ENCODE results near the gene NGFR.

Gene NGFR

DNA sequence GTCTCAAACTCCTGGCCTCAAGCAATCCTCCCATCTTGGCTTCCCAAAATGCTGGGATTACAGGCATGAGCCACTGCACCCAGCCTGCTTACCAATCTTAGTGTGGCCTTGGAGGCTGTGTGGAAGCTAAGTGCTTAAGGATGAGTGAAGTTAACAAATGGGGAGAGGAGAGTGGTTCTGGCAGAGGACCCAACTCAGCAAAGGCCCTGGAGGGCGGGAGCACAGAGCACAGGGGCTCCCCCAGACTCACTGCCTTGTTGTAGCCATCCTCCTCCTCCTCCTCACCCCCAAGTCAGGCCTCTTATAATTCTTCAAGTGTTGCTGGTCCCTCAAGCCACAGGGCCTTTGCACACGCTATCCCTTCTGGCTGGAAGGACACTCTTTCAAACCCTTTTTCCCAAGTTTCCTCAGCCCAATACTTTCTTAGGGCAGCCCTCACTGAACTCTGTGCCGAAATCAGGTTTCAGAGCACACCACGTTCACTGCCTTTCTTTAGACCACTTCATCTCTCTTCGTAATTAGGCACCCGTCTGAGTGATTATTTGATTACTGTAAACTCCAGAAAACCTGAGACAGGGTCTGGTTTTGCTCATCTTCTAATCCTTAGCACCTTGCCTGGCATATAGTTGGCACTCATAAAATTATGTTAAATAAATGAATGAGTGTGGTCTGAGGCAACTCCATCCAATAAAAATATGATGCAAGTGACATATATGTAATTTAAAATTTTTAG is 23.4 kb downstream of the NGFR start:
- no peak for DNase-seq

DNA sequence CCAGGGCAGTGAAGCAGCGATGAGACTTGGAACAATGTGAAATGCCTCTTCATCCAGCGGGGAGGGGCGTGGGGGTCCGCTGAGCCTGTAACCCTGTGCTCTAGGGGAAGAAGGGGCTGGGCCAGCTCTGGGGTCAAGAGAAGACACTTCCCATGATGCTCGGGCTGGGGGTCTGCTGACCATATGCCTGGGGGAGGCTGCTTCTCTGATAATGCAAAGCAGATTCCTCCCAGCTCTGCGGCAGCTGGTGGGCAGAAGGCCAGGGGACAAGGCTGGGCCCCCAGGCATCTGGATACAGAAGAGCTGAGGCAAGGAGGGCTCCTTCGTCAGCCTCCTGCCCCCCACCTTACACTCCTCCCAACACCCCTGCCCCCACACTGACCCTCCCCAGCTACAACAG is 24.7 kb downstream of the NGFR start:
- DNase-seq: no peak

GRCh38 chr17:49520386-49521087 is 25.4 kb downstream of the NGFR start:
- no peak for DNase-seq

DNA sequence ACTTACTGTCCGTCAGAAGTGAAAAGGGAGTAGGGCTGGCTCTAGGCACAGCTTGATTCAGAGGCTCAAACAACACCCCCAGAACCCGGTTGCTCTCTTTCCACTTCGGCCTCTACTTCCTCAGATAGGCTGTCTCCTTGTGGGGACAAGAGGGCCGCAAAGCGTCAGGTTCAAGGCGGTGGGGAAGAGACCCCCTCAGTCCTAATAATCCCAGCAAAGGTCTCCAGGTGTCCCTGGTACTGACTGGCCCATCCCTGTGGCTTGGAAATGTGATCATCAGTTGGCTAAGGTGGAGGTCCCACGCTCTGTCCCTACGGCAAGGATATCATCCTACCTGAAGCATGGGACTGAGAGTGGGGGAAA is 26.0 kb downstream of the NGFR start:
- no peak for DNase-seq

- DNase-seq: no peak
Measured at GRCh38 chr17:49521471-49522356, 26.6 kb downstream of the NGFR start.

DNA sequence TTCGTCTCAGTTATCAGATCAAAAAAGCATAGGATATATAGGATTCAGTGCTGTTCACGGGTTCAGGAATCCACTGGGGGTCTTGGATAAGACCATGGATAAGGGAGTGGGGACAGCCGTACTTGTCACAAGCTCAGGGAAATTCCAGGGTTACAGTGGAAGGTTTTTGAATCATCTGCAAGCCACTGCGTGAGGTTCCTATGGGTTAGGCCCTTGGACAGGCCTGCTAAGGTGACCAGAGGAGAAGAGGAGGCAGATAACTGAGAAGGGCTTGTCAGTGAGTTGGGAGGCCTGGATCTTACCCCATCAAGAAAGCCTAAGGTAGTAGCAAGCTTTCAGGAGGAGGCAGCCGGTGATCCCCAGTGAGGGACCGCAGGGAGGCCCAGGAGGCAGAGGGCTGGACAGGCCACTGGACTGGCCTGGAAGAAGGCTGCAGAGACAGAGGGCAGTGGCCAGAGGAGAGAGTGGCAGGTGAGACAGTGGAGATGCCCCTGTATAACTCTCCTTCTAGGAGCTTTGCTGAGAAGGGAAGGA is 27.3 kb downstream of the NGFR start:
- no peak for DNase-seq

DNA sequence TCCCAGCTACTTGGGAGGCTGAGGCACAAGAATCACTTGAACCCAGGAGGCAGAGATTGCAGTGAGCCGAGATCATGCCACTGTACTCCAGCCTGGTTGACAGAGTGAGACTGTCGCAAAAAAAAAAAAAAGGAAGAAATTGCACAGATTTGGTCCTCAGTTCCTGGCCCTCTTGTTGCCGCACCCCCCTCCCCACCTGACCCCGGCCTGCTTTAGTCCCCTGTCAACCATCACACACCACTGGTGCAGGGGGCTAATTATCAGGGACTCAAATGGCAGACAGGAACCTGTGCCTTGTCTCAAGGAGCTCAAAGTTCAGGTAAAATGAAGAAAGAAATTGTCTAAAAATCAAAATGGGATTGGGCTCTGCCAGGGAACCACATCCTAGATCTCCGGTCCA is 28.1 kb downstream of the NGFR start:
- DNase-seq: no peak

GRCh38 chr17:49523706-49524472 is 28.8 kb downstream of the NGFR start:
- DNase-seq: peak; percentile 38 to 46

DNA sequence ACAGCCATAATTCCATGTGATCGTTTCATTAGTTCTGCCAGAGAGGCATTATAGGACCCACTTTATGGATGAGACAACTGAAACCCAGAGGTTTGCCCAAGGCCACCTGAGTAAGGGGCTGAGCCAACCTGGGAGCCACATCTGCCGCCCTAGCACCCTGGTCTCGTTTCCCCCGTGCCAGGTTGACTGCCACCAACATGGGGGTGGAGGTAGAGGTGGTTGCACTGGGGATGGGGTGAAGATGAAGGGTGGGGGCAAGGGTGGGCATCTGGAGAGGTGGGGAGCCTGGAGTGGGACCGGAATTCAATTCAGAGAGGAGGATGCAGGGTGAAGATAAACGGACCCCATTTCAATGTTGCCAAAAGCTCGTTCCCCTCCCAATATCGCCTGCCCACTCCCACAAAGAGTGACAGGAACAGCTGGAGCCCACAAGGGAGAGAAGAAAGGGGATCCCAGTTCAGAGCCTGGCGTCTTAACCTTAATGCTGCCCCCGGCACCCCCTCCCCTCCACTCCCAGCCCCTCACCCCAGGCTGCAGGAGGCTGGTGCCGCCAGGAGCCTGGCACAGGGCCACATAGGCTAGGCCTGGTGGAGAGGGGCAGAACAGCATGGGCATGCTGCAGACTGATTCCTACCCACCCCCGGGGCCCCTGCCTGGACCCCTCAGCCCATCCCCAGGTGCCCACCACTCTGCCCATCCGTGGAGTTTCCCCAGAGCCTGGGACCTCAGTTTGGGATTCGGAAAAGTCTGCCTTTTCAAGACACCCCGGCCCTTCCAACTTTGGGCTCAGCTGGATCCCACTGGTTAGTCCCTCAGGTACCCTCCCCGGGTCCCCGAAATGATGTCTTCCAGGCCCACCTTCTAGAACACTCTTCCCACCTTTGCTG is 29.6 kb downstream of the NGFR start:
- no peak for DNase-seq

GRCh38 chr17:49525831-49526741 is 31.0 kb downstream of the NGFR start:
- no peak for DNase-seq

GRCh38 chr17:49527927-49528651 is 33.0 kb downstream of the NGFR start:
- DNase-seq: no peak

- no peak for DNase-seq
Measured at GRCh38 chr17:49528966-49529365, 33.9 kb downstream of the NGFR start.

- no peak for DNase-seq
Measured at GRCh38 chr17:49530118-49530517, 35.0 kb downstream of the NGFR start.

DNA sequence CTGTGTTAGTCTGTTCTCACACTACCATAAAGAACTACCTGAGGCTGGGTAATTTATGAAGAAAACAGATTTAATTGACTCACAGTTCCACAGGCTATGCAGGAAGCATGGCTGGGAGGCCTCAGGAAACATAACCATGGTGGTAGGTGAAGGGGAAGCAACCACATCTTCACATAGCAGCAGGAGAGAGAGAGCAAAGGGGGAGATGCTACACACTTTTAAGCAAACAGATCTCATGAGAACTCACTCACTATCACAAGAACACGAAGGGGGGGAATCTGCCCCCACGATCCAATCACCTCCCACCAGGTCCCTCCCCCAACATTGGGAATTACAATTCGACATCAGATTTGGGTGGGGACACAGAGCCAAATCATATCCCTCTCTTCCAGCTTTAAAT is 48.8 kb downstream of the NGFR start:
- no peak for DNase-seq

DNA sequence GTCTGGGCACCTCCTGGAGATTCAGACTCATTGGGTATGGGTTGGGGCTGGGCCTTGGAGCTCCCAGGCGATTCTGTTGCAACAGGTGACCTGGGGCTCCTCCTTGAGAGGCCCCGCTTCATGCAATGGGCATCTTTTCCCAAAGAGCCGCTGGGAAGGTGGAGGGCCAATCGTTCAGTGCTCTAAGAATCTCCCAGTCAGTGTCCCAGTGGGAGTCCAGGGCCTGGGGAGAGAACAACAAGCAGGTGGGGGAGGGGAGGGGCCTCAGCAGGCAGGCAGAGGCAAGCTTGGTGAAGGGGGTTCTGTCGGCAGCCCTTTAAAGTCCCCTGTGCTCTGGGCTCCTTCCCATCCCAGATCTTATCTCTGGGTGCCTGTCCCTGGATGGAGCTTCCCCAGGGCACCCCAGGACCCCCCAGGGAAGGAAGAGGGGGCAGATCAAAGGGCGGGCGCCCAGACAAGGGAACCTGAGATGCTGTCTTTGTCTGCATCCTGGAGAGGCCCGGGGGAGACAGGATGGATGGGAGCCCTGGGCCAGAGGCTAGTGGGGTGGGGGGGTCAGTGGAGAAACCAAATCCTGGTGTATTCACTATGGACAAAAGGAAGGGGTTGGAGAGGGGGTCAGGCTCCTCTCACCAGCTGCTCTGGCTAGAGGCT is 50.0 kb downstream of the NGFR start:
- DNase-seq: no peak

GRCh38 chr17:49545806-49546545 is 50.9 kb downstream of the NGFR start:
- no peak for DNase-seq

- DNase-seq: no peak
Measured at GRCh38 chr17:49546546-49547535, 51.7 kb downstream of the NGFR start.

Measured in activated T-cell treated with anti-CD3 and anti-CD28 coated beads, Interleukin-2, amount 50 U/mL, for 48 hours (primary cell).